Fibroblast of the aortic adventitia (primary cell): ENCODE results near the gene MEFV. TPM values are rescaled to one million over a fixed set of nuclear protein-coding genes. Genes with fewer than 3 reads are reported as not detected.
"Not testable (repeated sequence)": the region's sequence is repeated elsewhere in the genome, so short reads cannot be mapped to it uniquely, and the experiment has no call there.

Experiments
- DNase-seq: peaks from one replicate; pipeline ENCODE4 v3.0.0-alpha.2; 2010; ENCODE audit warnings: low read depth
- H3K4me3 ChIP-seq: 2 replicates; pipeline ENCODE4 v1.5.1; 2011; ENCODE audit warnings: low read depth, mild to moderate bottlenecking, control low read depth, low read length, moderate library complexity
- total RNA-seq: library from RNA; depleted of rRNA; stranded (reverse); fragments of >200 nt; gene quantifications from 2 replicates; pipeline ENCODE4 v1.2.3, GENCODE V29; 2012; ENCODE audit warnings: low replicate concordance
- TF ChIP-seq, protein P1 (sequence below): IDR thresholded peaks from 2 replicates; pipeline ENCODE4 v1.5.1; 2011; ENCODE audit warnings: mild to moderate bottlenecking, low read length, control low read depth, inconsistent platforms; ENCODE audit not compliant: insufficient read depth

The MEFV gene
- total RNA-seq, 1 donor = under 0.01 TPM

DNA sequence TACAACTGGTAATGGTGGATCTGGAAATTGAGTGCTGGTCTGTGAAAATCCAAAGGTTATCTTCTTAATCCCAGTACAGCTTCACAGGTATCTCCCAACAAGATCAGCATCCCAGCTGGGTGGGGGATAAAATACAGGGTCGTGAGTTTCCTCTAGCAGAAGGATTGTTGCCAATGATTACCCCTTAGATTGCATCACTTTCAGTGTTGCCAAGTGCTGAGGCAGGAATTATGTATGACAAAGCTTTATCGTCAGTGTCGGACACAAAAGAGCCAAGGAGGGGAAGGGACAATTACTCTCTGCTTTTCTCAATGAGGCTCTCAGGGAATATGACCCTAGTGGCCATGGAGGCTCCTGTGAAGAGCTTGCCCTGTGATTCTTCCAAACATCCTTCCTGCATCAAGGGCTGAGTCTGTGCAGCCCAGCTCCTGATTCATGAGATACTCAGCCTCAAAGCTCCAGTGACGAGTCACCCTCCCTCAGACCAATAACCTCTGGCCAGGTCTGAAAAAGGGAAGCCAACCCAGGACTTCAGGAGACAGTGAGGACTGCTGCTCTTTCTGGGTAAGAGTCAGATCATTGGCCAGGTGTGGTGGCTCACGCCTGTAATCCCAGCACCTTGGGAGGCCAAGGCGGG, 53.4 kb downstream of the MEFV start:
- DNase-seq = no peak
- TF ChIP-seq, protein P1, sequence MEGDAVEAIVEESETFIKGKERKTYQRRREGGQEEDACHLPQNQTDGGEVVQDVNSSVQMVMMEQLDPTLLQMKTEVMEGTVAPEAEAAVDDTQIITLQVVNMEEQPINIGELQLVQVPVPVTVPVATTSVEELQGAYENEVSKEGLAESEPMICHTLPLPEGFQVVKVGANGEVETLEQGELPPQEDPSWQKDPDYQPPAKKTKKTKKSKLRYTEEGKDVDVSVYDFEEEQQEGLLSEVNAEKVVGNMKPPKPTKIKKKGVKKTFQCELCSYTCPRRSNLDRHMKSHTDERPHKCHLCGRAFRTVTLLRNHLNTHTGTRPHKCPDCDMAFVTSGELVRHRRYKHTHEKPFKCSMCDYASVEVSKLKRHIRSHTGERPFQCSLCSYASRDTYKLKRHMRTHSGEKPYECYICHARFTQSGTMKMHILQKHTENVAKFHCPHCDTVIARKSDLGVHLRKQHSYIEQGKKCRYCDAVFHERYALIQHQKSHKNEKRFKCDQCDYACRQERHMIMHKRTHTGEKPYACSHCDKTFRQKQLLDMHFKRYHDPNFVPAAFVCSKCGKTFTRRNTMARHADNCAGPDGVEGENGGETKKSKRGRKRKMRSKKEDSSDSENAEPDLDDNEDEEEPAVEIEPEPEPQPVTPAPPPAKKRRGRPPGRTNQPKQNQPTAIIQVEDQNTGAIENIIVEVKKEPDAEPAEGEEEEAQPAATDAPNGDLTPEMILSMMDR = no peak
- H3K4me3 ChIP-seq = no peak overlapping the region

DNA sequence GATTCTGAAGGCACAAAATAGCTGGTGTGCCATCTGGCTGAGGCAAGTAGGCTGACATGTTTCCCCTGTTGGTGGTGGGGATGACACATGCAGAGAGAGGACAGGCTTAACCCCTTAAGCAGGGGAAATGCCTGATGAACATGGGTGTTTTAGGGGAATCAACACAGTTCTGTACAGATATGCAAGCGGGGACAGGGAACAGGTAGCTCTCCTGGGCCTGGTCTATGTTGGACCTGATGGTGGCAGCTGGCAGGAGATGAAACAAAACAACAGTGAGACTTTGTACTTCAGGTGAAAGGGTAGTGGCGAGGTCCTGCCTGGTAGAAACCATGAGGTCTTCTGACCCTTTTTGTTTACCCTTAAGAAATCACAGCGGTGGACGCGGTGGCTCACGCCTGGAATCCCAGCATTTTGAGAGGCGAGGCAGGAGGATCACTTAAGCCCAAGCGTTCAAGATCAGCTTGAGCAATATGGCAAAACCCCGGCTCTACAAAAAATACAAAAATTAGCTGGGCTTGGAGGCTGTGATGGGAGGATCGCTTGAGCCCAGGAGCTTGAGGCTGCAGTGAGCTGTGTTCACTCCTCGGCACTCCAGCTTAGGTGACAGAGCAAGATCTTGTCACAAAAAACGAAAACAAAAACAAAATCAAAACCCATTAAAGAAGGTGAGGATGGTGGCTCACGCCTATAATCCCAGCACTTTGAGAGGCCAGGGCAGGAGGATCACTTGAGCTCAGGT, 57.9 kb downstream of the MEFV start:
- no peak for DNase-seq
- no peak overlapping the region for H3K4me3 ChIP-seq
- TF ChIP-seq, protein P1 = no peak

DNA sequence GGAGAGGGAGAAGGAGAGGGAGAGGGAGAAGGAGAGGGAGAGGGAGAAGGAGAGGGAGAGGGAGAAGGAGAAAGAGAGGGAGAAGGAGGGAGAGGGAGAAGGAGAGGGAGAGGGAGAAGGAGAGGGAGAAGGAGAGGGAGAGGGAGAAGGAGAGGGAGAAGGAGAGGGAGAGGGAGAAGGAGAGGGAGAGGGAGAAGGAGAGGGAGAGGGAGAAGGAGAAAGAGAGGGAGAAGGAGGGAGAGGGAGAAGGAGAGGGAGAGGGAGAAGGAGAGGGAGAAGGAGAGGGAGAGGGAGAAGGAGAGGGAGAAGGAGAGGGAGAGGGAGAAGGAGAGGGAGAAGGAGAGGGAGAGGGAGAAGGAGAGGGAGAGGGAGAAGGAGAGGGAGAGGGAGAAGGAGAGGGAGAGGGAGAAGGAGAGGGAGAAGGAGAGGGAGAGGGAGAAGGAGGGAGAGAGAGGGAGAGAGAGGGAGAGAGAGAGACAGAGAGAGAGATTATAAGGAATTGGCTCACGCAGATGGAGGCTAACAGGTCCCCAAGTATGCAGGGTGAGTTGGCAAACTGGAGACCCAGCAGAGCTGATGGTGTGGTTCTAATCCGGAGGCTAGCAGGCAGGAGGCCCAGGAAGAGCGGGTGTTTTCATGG, 58.6 kb downstream of the MEFV start:
- DNase-seq, H3K4me3 ChIP-seq: not testable (repeated sequence)

DNA sequence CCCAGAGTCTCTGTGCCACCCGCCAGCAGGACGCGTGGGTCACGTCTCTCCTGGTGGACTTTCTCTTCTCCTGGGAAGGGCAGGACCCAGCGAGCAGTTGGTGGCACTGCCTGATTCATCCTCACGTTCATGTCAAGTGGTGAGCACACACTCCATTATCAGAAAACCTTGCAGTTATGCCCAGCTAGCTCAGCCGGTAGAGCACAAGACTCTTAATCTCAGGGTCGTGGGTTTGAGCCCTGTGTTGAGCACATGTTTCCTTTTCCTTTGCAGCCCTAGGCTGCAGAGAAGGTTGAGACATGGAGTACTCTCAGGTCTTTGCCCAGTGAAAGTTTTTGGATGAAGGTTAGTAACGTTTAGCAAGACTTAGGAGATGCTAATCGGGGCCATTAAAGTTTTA, 60.5 kb downstream of the MEFV start:
- no peak for DNase-seq
- no peak overlapping the region for H3K4me3 ChIP-seq
- TF ChIP-seq, protein P1 = no peak

DNA sequence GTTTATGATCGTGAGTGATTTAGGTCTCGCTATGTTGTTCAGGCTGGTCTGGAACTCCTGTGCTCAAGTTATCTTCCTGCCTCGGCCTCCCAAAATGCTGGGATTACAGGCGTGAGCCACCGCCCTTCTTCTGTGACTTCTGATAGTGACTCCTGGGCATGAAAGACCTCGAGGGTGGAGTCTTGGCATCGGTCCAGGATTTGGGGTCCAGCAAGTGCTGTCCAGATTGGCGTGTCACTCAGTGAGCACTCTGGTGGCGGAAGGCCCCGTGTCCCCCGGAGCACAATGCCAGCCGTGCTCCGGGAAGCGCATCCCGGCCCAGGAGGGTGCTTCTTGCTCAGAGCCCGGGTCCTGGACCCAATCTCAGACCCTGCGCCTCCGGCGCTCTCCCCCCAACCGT, 61.6 kb downstream of the MEFV start:
- TF ChIP-seq, protein P1 = no peak
- DNase-seq = no peak

DNA sequence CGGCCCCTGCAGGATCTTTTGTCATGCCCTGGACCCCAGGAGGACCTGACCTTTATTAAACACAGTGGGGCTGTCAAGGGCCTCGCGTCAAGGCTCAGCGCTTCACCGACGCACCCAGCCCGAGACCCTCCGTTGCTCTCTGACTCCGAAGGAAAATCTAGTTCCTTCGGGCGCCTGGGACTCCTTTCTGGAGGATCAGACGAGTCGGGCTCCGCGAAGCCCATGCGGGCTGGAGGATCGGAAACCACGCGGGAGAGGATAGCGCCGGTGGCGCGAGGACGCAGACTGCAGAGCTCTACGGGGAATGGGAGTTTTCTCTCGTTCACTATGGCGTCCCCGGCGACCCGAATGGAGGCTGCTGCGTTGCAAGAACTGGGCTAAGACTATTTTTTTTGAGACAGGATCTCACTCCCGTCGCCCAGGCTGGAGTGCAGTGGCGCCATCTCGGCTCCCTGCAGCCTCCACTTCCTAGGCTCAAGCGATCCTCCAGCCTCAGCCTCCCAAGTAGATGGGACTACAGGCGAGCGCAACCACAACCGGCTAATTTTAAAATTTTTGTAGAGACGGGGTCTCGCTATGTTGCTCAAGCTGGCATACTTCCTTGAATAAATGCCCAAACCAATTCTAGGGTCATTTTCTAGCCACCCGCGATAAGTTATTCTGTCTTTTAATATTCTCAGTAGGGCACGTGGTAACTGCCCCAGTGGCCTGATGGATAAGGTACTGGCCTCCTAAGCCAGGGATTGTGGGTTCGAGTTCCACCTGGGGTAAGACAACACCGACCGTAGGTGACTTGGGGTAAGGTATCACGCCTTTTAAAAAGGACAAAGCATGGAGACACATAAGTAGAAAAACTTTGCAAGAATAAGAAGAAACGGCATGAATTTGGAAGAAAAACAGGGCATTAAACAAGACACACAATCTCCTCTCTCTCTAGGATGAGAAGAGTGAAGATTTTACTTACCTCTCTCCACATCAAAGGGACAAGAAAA, 62.9 kb downstream of the MEFV start:
- no peak for DNase-seq
- TF ChIP-seq, protein P1 = no peak
- no peak overlapping the region for H3K4me3 ChIP-seq

More for the DNA sequence above, 61.6 kb downstream of the MEFV start:
- H3K4me3 ChIP-seq = no peak overlapping the region
